NCI-H1048 (cell line): ENCODE results near the gene BCL2.
"Not testable (repeated sequence)": the region's sequence is repeated elsewhere in the genome, so short reads cannot be mapped to it uniquely, and the experiment has no call there.

ENCODE experiments used
- DNase-seq: peaks from one replicate; lab custom pipeline; 2025; lab: John Stamatoyannopoulos, UW

Gene BCL2

DNA sequence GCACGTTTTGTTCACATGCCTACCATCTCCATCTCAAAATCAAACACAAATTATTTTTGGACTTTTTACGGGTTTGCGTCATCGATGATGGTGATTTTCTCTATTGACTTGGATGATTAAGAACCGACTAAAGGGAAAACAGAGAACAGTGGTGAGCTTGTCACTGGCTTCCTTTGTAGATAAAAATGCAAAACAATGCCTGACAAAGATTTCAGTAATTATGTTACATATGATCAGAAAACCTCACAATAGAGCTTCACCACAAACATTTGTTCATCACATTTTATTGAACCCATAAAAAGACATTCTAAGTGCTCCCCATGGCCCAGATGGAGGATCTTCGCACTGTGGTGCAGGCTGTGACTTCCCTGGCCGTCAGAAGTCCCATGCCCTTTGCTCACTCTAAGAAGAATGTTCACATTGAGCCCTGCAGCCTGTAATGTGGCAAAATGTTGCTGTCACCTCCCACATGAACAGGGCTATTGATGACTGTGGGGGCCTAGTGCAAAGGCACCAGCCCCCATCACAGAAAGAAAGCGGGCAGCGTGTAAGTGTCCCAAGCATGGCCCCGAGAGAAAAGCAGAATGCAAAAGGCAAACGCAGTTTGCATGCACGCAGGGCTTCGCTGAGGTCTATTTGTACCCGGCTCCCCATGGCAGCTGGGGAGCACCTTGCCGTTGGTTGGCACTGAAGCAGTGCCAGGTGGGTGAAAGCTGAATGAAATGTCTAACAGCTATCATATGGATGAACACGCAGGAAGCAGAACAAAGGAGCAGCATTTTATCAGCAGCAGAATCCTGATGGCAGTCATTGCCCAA, 60.6 kb downstream of the BCL2 start:
- no peak for DNase-seq

DNA sequence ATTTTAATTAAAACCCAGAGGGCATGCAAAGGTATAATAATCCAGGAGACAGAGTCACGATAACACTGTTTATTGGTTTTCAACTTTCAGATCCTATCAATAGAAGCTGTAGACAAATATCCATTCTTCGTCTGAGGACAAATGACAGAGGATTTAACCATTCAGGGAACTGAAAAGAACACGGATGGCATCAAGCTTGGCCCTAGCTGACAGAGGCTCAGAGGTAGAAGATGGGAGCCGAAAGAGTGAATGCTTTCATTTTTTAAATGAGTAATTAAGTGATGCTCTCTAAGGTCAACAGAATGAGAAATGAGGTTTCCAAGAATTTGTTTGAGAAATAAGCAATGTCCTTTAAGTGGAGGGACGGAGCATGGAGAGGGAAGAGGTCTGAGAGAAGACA, 62.1 kb downstream of the BCL2 start:
- DNase-seq, result peak; percentile 12

DNA sequence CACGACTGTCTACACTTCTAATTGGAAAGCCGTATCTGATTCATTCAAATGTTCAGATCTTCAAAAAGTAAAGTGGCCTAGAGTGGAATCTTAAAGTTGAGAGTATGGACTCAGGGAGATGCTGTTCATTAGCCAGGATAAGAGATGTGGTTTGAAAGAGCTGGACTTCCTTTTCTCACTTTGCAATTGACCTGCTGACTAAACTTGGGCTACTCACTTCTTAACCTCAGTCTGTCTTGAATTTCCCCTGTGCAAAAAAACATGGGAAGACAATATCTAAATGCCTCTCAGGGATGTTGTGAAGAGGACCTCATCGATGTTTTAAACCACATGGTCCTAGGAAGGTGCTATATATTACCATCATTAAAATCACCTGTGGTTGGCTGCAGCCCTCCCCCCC, 64.1 kb downstream of the BCL2 start:
- DNase-seq, result no peak

GRCh38 chr18:63254716-63255399, 64.7 kb downstream of the BCL2 start:
- no peak for DNase-seq

DNA sequence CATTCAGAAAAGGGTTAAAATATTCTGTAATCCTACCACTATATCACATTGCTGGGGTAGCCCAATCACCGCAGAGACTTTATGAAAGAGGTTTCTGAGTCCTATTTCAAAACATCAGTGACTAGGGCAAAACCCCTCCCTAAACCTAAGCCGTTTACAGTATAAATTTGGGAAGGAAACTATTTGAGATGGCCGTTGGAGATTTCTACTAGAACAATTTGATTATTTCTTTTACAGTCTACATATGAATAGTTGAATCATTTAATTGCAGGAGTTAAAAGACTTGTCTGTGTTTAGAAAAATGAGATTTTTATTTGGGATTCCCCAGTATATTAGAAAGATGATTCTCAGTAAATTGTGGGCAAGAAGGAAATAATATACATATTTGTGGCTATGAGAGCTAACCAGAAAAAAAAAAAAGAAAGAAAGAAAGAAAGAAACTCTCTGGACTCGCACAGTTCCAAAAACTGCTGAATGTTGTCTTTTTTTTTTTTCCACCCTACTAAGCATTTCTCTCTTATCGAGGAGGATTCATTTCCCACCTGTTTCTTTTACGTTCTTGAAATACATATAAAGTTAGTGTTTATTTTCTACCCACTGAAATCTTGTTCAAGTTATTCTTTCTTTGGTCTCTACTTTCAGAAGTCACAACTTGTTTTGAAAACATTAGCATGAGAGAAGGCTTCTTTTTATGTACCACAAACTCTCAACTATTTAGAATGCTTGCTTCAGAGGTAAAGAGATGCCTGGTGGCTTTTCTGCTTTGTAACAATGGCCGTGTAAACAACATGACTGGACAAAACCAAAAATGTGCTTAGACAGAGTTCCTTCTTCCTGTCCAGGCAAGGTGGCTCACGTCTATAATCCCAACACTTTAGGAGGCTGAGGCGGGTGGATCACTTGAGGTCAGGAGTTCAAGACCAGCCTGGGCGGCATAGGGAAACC, 65.9 kb downstream of the BCL2 start:
- no peak for DNase-seq

DNA sequence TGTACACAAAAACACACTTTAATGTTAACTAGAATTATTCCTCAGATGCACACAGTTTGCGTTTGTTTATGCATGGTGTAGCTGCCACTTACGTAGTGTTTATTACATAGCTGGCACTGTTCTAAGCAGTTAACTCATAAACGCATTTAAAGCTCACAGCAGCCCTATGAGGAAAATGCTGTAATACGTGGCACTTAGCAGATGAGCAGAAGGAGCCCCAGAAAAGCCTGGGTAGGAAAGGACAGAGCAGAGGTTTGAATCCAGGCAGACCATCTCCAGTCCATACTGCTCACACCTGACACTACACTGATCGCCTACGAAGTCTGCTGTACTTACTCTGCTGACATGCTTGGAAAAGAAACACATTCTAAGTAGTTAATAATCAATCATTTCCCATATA, 66.6 kb downstream of the BCL2 start:
- DNase-seq, result no peak

DNA sequence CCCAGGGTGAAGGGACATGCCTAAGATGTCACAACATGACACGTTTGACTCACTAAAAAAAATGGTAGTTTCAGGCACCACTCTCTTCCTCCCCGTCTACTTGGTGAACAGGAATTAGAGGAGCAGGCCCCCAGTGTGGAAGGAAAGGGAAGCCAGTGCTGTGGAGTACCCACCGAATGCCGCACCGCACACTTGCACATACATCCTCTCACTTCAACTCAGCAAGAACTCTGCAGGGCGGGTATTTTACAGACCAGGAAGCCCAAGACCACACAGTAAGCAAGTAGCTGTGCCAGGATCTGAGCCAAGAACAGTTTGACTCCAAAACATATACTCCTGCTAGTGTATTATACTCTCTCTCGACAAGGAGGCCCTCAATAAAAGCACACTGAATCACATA, 69.8 kb downstream of the BCL2 start:
- DNase-seq, result no peak

DNA sequence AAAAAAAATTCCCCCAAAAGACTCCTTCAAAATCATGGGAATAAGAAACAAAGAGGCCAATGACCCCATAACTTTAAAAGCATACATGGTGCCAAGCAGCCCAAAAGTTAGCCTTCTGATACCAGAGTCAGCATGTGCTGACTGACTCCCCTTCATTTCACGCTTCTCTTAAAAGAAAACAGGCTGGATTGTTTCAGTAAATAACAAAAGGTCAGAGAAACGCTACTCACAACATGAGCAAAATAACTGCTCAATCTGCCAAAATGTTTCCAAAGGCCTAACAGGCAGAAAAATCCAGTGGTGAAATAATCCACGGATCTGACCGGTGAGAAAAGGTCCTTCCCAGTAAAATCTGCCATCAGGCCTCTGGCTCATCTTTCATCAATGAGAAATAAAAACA, 71.6 kb downstream of the BCL2 start:
- DNase-seq, result no peak

- no peak for DNase-seq
These were observed 72.1 kb downstream of the BCL2 start for GRCh38 chr18:63247506-63247905.

GRCh38 chr18:63245600-63245999, 74.0 kb downstream of the BCL2 start:
- no peak for DNase-seq

DNA sequence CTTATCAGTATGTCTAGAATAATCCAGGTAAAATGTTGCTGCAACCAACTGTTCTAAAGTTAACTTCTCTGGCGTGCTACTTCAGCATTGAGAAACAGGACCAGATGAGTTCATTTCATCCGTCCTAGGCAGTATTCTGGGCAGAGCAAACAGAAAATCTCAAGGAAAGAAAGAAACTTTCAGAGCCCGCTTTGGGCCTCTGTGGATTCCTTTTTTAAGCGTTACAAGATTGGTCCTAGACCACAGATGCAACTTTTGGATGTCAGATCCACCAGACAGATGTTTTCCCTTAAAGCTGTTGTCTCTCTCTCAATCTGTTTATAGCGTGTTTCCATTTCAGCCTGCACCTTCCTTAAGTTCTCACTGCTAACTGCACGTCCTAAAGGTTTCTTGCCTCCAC, 75.0 kb downstream of the BCL2 start:
- DNase-seq, result no peak

GRCh38 chr18:63241760-63242159, 77.8 kb downstream of the BCL2 start:
- DNase-seq, result no peak

- DNase-seq, result no peak
These were observed 78.3 kb downstream of the BCL2 start for GRCh38 chr18:63241317-63241712.

GRCh38 chr18:63240531-63241316, 78.8 kb downstream of the BCL2 start:
- DNase-seq, result no peak

DNA sequence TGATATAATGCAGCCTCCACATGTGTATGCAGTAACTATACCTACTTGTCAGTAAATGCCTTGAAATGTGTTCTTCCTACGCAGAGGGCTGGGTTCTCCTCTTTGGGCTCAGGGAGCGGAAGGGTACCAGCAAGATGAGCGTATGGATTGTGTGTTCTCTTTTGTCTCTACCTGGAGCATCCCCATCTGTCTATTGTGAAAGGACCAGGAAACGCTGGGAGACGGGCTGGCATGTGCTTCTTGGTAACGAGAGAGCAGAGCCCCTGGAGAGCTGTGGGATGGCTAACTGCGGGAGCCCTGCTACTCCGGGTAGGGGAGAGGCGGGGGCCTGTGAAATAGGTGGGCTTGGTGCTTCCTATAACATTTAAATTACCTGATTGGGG, 80.9 kb downstream of the BCL2 start:
- DNase-seq, result no peak

DNA sequence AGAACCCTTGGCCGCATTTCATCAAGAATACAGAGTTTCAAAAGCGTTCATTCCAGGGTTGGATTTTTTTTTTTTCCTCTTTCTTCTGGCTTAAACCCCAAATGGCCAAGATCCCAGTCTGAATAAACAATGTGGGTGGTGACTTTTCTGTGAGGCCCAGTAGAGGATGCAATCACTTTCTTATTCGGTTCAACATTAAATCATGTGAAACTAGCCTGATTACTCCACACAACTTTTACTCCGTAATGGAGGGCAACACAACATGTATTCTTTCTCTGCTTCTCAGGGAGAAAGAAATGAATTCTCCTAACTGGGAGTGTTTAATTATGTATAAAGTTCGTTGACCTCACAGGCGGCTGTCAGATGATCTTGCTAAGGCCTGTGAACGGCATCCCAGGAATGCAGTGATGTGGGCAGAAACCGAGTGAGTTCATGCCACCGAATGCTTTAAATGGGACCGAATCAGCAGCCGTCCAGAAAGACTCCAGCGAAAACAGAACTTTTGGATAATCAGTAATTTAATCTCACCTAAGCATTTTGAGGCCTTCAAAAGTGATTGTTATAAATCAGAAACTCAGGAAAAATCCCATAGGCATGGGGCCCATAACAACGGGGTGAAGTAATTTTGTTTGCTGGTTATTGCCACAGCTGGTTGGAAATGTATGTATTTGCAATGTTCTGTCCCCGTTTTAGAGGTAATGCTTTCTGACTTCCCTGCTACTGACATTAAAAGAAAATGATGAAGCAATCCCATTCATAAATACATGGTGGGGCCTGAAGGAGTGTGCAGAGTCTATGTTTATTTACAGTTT, 81.5 kb downstream of the BCL2 start:
- no peak for DNase-seq

DNA sequence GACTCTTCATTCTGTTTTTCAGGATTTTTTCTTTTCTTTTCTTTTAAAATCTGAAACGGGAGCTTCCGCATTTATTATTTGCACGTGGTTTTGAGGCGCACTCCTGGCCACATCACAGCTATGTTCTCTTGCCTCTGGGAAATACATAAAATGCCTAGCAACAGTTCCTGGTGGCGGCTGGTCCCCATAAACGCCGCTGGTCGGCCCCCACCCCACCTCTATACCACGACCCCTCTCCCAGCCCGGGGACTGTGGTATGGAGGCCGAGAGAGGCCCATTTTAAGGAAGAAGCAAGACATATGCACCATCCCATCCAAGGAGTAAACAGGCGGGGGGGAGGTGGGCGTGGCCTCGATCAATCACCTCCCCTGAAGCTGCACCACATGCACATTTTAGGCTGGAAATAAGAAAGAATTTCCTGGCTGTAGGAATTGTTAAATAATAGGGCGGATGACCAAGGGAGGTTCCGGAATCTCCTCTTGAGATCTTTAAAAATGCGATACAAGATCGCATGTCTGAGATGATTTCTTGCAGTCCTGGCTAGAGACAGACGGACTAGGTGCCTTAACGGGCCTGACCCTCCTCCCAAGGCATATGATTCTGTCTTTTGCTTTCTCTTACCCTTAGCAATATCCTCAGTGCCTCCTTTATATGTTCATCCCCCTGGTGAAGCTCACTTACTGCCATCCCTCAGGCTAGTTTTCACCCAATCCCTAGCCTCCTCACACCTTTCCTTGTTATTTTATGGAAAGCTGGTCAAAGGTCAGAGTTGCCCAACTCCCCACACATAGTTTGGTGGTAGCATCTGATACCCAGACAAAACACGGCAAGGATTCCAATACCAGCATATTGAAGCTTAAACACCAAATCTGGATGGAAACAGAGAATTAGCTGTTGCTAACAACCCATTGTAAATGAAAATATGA, 82.4 kb downstream of the BCL2 start:
- DNase-seq, result no peak

- DNase-seq, result no peak
These were observed 83.2 kb downstream of the BCL2 start for GRCh38 chr18:63236406-63236805.

GRCh38 chr18:63235920-63236319, 83.6 kb downstream of the BCL2 start:
- not testable (repeated sequence) for DNase-seq

GRCh38 chr18:63234841-63235240, 84.7 kb downstream of the BCL2 start:
- no peak for DNase-seq
